GM12874 (cell line): ENCODE data around the gene TMEM45B.

Experiments used
- CTCF ChIP-seq: IDR thresholded peaks from 2 replicates; pipeline ENCODE4 v1.5.1; 2011; ENCODE audit warnings: low read depth, mild to moderate bottlenecking, control low read depth, low read length, moderate library complexity; ENCODE audit not compliant: insufficient read depth

The TMEM45B gene

GRCh38 chr11:129846508-129847335 lies 31.1 kb downstream of the TMEM45B start:
- TF ChIP-seq CTCF = no peak

GRCh38 chr11:129849447-129850130 lies 33.9 kb downstream of the TMEM45B start:
- no peak for TF ChIP-seq CTCF

GRCh38 chr11:129852125-129852740 lies 36.6 kb downstream of the TMEM45B start:
- no peak for TF ChIP-seq CTCF

- no peak for TF ChIP-seq CTCF
Measured at GRCh38 chr11:129853518-129854231, 38.0 kb downstream of the TMEM45B start.

GRCh38 chr11:129854232-129854805 lies 38.7 kb downstream of the TMEM45B start:
- no peak for TF ChIP-seq CTCF

- TF ChIP-seq CTCF = no peak
Measured at GRCh38 chr11:129855086-129855485, 39.4 kb downstream of the TMEM45B start.
